ENCODE results near the gene LIN37.

Gene LIN37

DNA sequence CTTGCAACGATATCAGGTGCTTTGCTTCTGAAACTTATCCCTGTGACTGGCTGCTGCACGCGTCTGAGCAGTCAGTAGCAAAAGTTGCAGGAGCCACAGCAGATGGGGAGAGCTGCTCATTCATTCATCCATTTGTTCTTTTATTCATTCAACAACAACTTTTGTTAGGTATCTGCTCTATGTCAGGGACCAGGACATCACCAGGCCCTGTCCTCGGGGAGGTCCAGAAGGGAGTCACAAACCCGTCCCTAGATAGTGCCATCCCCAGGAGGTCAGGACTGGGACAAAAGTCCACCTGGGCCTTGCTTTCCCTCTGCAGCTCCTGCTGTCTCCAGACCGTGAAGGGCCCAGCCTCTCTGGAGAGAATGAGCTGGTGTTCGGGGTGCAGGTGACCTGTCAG is 29.6 kb downstream of the LIN37 start:
- intact Hi-C loops (cut with DNase I; ENCODE audit: low total_unique reads) = no loop called here
- DNase-seq = no peak

DNA sequence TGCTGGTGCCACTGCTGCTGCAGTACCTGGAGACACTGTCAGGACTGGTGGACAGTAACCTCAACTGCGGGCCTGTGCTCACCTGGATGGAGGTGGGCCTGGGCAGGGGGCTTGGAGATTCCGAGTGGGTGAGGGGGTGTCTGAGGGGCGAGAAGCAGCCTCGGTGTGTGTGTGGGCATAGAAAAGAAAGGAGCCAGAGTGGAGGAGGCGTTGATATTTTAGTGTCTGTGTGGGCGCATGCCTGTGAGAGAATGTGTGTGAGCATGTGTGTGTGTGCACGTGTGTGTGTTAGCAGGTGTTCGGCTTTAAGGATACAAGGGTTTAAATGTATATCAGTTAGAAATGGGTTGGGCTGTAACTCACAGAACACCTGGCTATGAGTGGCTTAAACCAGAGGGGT is 30.7 kb downstream of the LIN37 start:
- DNase-seq = no peak
- Histone ChIP-seq H3K27me3 (no peaks in the 10 kb centered on the region), H3K4me1 (peaks cover 0 to 19% (median 15%) of the 10 kb centered on the region in 4 donors), H3K27ac (no peak overlapping the region), H3K4me3 (no peak overlapping the region), H3K9me3 (no peaks in the 10 kb centered on the region), H3K36me3 (peaks cover 22 to 66% (median 36%) of the 10 kb centered on the region in 3 donors)
- intact Hi-C loops (cut with DNase I; ENCODE audit: low total_unique reads) = no loop called here
- TF ChIP-seq, protein P1, sequence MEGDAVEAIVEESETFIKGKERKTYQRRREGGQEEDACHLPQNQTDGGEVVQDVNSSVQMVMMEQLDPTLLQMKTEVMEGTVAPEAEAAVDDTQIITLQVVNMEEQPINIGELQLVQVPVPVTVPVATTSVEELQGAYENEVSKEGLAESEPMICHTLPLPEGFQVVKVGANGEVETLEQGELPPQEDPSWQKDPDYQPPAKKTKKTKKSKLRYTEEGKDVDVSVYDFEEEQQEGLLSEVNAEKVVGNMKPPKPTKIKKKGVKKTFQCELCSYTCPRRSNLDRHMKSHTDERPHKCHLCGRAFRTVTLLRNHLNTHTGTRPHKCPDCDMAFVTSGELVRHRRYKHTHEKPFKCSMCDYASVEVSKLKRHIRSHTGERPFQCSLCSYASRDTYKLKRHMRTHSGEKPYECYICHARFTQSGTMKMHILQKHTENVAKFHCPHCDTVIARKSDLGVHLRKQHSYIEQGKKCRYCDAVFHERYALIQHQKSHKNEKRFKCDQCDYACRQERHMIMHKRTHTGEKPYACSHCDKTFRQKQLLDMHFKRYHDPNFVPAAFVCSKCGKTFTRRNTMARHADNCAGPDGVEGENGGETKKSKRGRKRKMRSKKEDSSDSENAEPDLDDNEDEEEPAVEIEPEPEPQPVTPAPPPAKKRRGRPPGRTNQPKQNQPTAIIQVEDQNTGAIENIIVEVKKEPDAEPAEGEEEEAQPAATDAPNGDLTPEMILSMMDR (IDR thresholded peaks at IDR 0.05) = no peak

More for the DNA sequence above, 29.6 kb downstream of the LIN37 start:
- Histone ChIP-seq H3K4me1 (peaks cover 0 to 19% (median 15%) of the 10 kb centered on the region in 4 donors), H3K27me3 (no peaks in the 10 kb centered on the region), H3K9me3 (no peaks in the 10 kb centered on the region), H3K4me3 (no peak overlapping the region), H3K36me3 (peaks cover 22 to 56% (median 36%) of the 10 kb centered on the region in 3 donors), H3K27ac (no peak overlapping the region)
- TF ChIP-seq, protein P1 (IDR thresholded peaks at IDR 0.05) = no peak

DNA sequence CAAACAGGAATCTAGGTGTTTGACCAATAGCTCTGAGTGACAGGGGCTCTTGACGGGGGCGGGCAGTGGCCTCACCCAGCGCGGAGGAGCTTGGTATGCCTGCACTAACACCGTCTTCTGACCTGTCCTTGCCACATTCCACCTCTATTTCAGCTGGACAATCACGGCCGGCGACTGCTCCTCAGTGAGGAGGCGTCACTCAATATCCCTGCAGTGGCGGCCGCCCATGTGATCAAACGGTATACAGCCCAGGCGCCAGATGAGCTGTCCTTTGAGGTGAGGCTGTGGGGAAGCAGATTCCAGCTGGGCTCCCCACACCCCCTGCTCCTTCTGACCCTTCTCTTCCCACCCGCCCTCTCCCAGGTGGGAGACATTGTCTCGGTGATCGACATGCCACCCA is 31.7 kb downstream of the LIN37 start:
- peaks cover 0 to 12% (median 9%) of the 10 kb centered on the region in 4 donors for H3K4me1 ChIP-seq
- no peaks in the 10 kb centered on the region for H3K9me3 ChIP-seq
- intact Hi-C loops (cut with DNase I; ENCODE audit: low total_unique reads) = no loop called here
- H3K36me3 ChIP-seq = peaks cover 22 to 76% (median 40%) of the 10 kb centered on the region in 3 donors
- no peaks in the 10 kb centered on the region for H3K27me3 ChIP-seq
- H3K4me3 ChIP-seq = no peak overlapping the region
- TF ChIP-seq, protein P1 (IDR thresholded peaks at IDR 0.05) = no peak
- no peak for DNase-seq
- no peak overlapping the region for H3K27ac ChIP-seq

DNA sequence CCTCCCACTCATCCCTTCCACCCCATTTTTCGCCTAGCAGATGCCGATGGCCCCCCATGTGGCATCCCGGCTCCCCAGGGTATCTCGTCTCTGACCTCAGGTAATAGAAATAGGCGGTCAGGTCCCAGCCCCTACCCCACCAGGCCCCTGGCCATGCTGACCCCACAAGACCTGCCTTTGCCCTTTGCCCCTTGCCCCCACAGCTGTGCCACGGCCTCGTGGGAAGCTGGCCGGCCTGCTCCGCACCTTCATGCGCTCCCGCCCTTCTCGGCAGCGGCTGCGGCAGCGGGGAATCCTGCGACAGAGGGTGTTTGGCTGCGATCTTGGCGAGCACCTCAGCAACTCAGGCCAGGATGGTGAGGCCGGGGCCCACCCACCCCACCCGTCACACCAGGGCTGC is 32.3 kb downstream of the LIN37 start:
- no peak for DNase-seq
- peaks cover 22 to 82% (median 46%) of the 10 kb centered on the region in 3 donors for H3K36me3 ChIP-seq
- no peaks in the 10 kb centered on the region for H3K27me3 ChIP-seq
- H3K9me3 ChIP-seq = no peaks in the 10 kb centered on the region
- H3K4me1 ChIP-seq = peaks cover 0 to 10% (median 8%) of the 10 kb centered on the region in 4 donors
- TF ChIP-seq, protein P1 (IDR thresholded peaks at IDR 0.05) = no peak
- H3K27ac ChIP-seq = no peak overlapping the region
- intact Hi-C loops (cut with DNase I; ENCODE audit: low total_unique reads) = no loop called here
- H3K4me3 ChIP-seq = no peak overlapping the region

DNA sequence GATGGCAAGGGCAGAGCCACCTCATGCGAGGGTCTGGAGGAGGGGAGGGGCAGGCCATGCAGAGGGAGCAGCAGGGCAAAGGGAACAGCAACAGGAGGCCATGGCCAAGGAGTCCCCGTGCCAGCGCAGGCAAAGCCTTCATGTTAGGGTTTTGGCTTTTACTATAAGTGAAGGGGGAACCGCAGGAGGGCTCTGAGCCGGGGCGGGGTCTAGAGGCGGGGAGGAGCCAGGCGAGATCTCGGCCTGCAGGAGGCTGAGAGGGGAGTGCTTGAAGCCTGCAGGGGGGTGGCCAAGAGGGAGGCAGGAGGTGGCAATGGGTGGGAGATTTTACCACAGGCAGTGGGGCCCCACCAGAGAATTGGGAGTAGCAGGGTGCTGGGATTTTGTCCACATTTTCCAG is 33.3 kb downstream of the LIN37 start:
- Histone ChIP-seq H3K4me3 (no peak overlapping the region), H3K36me3 (peaks cover 22 to 92% (median 50%) of the 10 kb centered on the region in 3 donors), H3K4me1 (peaks cover 0 to under 1% (median 0%) of the 10 kb centered on the region in 4 donors), H3K27ac (no peak overlapping the region), H3K27me3 (no peaks in the 10 kb centered on the region), H3K9me3 (no peaks in the 10 kb centered on the region)
- DNase-seq = no peak
- intact Hi-C loops (cut with DNase I; ENCODE audit: low total_unique reads) = no loop called here
- TF ChIP-seq, protein P1 (IDR thresholded peaks at IDR 0.05) = no peak

DNA sequence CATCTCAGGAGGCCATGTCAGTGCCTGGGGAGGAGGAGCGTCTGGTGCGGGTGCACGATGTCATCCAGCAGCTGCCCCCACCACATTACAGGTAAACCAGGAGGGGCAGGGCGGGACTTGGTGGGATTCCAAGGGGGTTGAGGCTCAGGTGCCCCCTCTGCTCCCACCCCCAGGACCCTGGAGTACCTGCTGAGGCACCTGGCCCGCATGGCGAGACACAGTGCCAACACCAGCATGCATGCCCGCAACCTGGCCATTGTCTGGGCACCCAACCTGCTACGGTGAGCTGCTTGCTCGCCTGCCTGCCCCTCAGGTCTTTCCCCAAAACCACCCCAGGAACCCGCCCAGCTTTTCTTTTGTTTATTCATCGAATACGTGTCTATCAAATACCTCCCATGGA is 34.2 kb downstream of the LIN37 start:
- peaks cover 27 to 99% (median 50%) of the 10 kb centered on the region in 3 donors for H3K36me3 ChIP-seq

More for the DNA sequence above, 34.2 kb downstream of the LIN37 start:
- TF ChIP-seq, protein P1 (IDR thresholded peaks at IDR 0.05) = no peak
- Histone ChIP-seq H3K27ac (no peak overlapping the region), H3K4me1 (no peaks in the 10 kb centered on the region), H3K9me3 (no peaks in the 10 kb centered on the region), H3K4me3 (no peak overlapping the region), H3K27me3 (no peaks in the 10 kb centered on the region)
- intact Hi-C loops (cut with DNase I; ENCODE audit: low total_unique reads) = no loop called here
- DNase-seq = no peak
